Loucy (cell line): Measurements from ENCODE around the gene ARRDC1.

Experiments used
- H2AFZ ChIP-seq: fragments of 200-600 bp; sonication (generic); 2 replicates; pipeline ENCODE4 v1.6.0; 2016; ENCODE audit warnings: antibody characterized with exemption, mild to moderate bottlenecking, low read length, moderate library complexity
- H3F3A ChIP-seq: fragments of 200-600 bp; 2 replicates; pipeline ENCODE4 v1.6.0; 2016; ENCODE audit warnings: antibody characterized with exemption, low read depth, mild to moderate bottlenecking
- H3K27me3 ChIP-seq: fragments of 200-600 bp; sonication (generic); 2 replicates; pipeline ENCODE4 v1.6.1; 2014; ENCODE audit warnings: low read length, mild to moderate bottlenecking; ENCODE audit not compliant: insufficient read depth, poor library complexity, severe bottlenecking
- H3K36me3 ChIP-seq: fragments of 200-600 bp; sonication (generic); 2 replicates; pipeline ENCODE4 v1.6.1; 2016; ENCODE audit warnings: low read length; ENCODE audit not compliant: insufficient read depth
- H3K4me1 ChIP-seq: fragments of 200-600 bp; sonication (generic); 2 replicates; pipeline ENCODE4 v1.5.1; 2014; ENCODE audit warnings: low read length, mild to moderate bottlenecking; ENCODE audit not compliant: insufficient read depth, poor library complexity, severe bottlenecking
- H3K4me2 ChIP-seq: fragments of 200-600 bp; sonication (generic); 2 replicates; pipeline ENCODE4 v1.6.0; 2014; ENCODE audit warnings: antibody characterized with exemption, low read length, low read depth, mild to moderate bottlenecking; ENCODE audit not compliant: poor library complexity, severe bottlenecking
- H3K4me3 ChIP-seq: fragments of 200-600 bp; sonication (generic); 2 replicates; pipeline ENCODE4 v1.5.1; 2014; ENCODE audit warnings: low read length, mild to moderate bottlenecking, mixed read lengths; ENCODE audit not compliant: poor library complexity, severe bottlenecking
- H3K79me2 ChIP-seq: fragments of 200-600 bp; sonication (generic); 2 replicates; pipeline ENCODE4 v1.6.1; 2014; ENCODE audit warnings: low read length; ENCODE audit not compliant: insufficient read depth
- H3K9ac ChIP-seq: fragments of 200-600 bp; sonication (generic); 2 replicates; pipeline ENCODE4 v1.6.0; 2014; ENCODE audit warnings: mild to moderate bottlenecking, low read depth, low read length, moderate library complexity; ENCODE audit not compliant: poor library complexity, severe bottlenecking
- H3K9me2 ChIP-seq: fragments of 200-600 bp; sonication (generic); replicated peaks from 2 replicates; pipeline ENCODE4 v1.6.1; 2016; ENCODE audit warnings: low read depth, low read length, mixed read lengths
- H3K9me3 ChIP-seq: fragments of 200-600 bp; sonication (generic); 2 replicates; pipeline ENCODE4 v1.6.1; 2014; ENCODE audit warnings: mild to moderate bottlenecking, antibody characterized with exemption, low read length, low read depth; ENCODE audit not compliant: insufficient read depth
- H4K20me1 ChIP-seq: fragments of 200-600 bp; sonication (generic); 2 replicates; pipeline ENCODE4 v1.6.0; 2014; ENCODE audit warnings: antibody characterized with exemption, low read length, mild to moderate bottlenecking; ENCODE audit not compliant: insufficient read depth, poor library complexity, severe bottlenecking
- CTCF ChIP-seq: fragments of 200-600 bp; sonication (generic); conservative IDR thresholded peaks from 2 replicates; pipeline ENCODE4 v1.5.1; 2014; ENCODE audit warnings: mild to moderate bottlenecking, antibody characterized with exemption, low read length
- EZH2phosphoT487 ChIP-seq: fragments of 200-600 bp; IDR thresholded peaks from 2 replicates; pipeline ENCODE4 v1.6.1; 2018; ENCODE audit warnings: antibody characterized with exemption, mild to moderate bottlenecking, moderate library complexity, borderline replicate concordance

The ARRDC1 gene

GRCh38 chr9:137619240-137620047 is 14.0 kb downstream of the ARRDC1 start:
- no peaks in the 10 kb centered on the region for H3F3A ChIP-seq
- no peaks in the 10 kb centered on the region for H3K36me3 ChIP-seq
- H4K20me1 ChIP-seq = peaks cover 52% of the 10 kb centered on the region
- H3K4me1 ChIP-seq = peaks cover 32% of the 10 kb centered on the region
- H3K4me3 ChIP-seq = peak overlapping the region; percentile 97
- H3K27me3 ChIP-seq = no peaks in the 10 kb centered on the region
- peak overlapping the region; percentile 95 for H3K4me2 ChIP-seq
- TF ChIP-seq CTCF (no peak), EZH2phosphoT487 (no peak)
- no peaks in the 10 kb centered on the region for H3K9me2 ChIP-seq
- H2AFZ ChIP-seq = peak overlapping the region; percentile 53
- H3K79me2 ChIP-seq = peaks cover 81% of the 10 kb centered on the region
- H3K9me3 ChIP-seq = no peaks in the 10 kb centered on the region
- peak overlapping the region; percentile 89 for H3K9ac ChIP-seq

DNA sequence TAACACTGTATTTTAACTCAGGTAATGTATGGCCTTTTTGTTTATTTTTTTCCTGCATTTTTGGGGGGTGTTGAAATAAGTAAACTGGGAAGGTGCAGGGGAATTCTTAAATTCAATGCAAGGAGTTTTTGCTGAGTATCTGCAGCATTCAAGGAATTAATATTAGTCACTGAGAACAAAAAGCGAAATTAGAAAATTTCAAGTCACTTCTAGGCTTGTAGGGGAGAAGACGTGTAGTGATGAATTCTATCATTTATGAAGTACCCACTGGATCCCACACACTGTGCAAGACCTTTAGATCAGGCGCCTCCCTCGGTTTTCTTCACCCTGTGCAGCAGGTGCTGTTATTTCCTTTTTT is 14.5 kb downstream of the ARRDC1 start:
- H4K20me1 ChIP-seq = peaks cover 58% of the 10 kb centered on the region
- H3K36me3 ChIP-seq = no peaks in the 10 kb centered on the region
- peak overlapping the region; percentile 89 for H3K9ac ChIP-seq
- no peaks in the 10 kb centered on the region for H3F3A ChIP-seq
- no peaks in the 10 kb centered on the region for H3K9me2 ChIP-seq
- peak overlapping the region; percentile 95 for H3K4me2 ChIP-seq
- H3K27me3 ChIP-seq = no peaks in the 10 kb centered on the region
- peaks cover 87% of the 10 kb centered on the region for H3K79me2 ChIP-seq
- peak overlapping the region; percentile 97 for H3K4me3 ChIP-seq
- TF ChIP-seq EZH2phosphoT487 = no peak
- no peak for TF ChIP-seq CTCF
- no peak overlapping the region for H2AFZ ChIP-seq
- peaks cover 33% of the 10 kb centered on the region for H3K4me1 ChIP-seq
- H3K9me3 ChIP-seq = no peaks in the 10 kb centered on the region

DNA sequence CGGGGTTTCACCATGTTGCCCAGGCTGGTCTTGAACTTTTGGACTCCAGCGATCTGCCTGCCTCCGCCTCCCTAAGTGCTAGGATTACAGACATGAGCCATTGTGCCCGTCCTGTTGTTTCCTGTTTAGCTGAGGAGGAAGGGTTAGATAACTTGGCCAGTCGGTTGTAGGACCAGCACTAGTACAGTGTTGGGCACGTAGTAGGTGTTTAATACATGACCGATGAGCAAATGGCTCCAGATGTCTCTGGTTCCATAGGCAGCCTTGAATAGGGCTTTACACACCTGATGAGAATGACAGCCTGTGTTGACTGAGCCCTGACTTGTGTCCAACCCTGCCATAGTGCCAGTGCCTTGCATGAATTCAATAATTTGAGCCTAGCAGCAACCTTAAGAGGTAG is 15.1 kb downstream of the ARRDC1 start:
- H3K79me2 ChIP-seq = peaks cover 92% of the 10 kb centered on the region
- no peaks in the 10 kb centered on the region for H3K36me3 ChIP-seq
- H2AFZ ChIP-seq = no peak overlapping the region
- H3K4me1 ChIP-seq = peaks cover 36% of the 10 kb centered on the region
- H3K9ac ChIP-seq = peak overlapping the region; percentile 89
- no peaks in the 10 kb centered on the region for H3K9me2 ChIP-seq
- H3K4me2 ChIP-seq = peak overlapping the region; percentile 95
- H3K4me3 ChIP-seq = peak overlapping the region; percentile 97
- no peaks in the 10 kb centered on the region for H3F3A ChIP-seq
- H4K20me1 ChIP-seq = peaks cover 63% of the 10 kb centered on the region
- no peaks in the 10 kb centered on the region for H3K27me3 ChIP-seq
- no peak for TF ChIP-seq CTCF
- TF ChIP-seq EZH2phosphoT487 = no peak
- no peaks in the 10 kb centered on the region for H3K9me3 ChIP-seq
